Fibroblast of mammary gland (primary cell): ENCODE data around the gene CLEC16A.
A peak's percentile ranks its signal among the peaks of the same experiment; 100 is the strongest.

ENCODE experiments used
- DNase-seq: peaks from one replicate; pipeline ENCODE4 v3.0.0-alpha.2; 2010; ENCODE audit warnings: low read depth
- H3K4me3 ChIP-seq: 2 replicates; pipeline ENCODE4 v1.5.1; 2011; ENCODE audit warnings: low read depth, mild to moderate bottlenecking, low read length, moderate library complexity; ENCODE audit not compliant: control insufficient read depth
- CTCF ChIP-seq: conservative IDR thresholded peaks from 2 replicates; pipeline ENCODE4 v1.5.1; 2011; ENCODE audit warnings: low read depth, low read length, inconsistent platforms; ENCODE audit not compliant: control insufficient read depth, insufficient read depth

Gene CLEC16A

GRCh38 chr16:11020792-11021551 lies 76.6 kb downstream of the CLEC16A start:
- no peak overlapping the region for H3K4me3 ChIP-seq
- no peak for DNase-seq
- TF ChIP-seq CTCF, result no peak

- DNase-seq, result no peak
- no peak overlapping the region for H3K4me3 ChIP-seq
- TF ChIP-seq CTCF, result no peak
These were observed 77.6 kb downstream of the CLEC16A start for GRCh38 chr16:11022002-11022401.

- no peak overlapping the region for H3K4me3 ChIP-seq
- no peak for TF ChIP-seq CTCF
- DNase-seq, result no peak
These were observed 79.1 kb downstream of the CLEC16A start for GRCh38 chr16:11023262-11024039.

GRCh38 chr16:11024333-11025053 lies 80.1 kb downstream of the CLEC16A start:
- peak; percentile 62 for DNase-seq
- H3K4me3 ChIP-seq, result no peak overlapping the region
- no peak for TF ChIP-seq CTCF

- no peak overlapping the region for H3K4me3 ChIP-seq
- no peak for TF ChIP-seq CTCF
- no peak for DNase-seq
These were observed 80.8 kb downstream of the CLEC16A start for GRCh38 chr16:11025120-11025531.

GRCh38 chr16:11029948-11030347 lies 85.6 kb downstream of the CLEC16A start:
- TF ChIP-seq CTCF, result no peak
- H3K4me3 ChIP-seq, result no peak overlapping the region
- no peak for DNase-seq
